T-helper 17 cell (primary cell): ENCODE measurements around the gene FNIP1. TPM values are rescaled to one million over a fixed set of nuclear protein-coding genes. Genes with fewer than 3 reads are reported as not detected.
"Not testable (repeated sequence)": the region's sequence is repeated elsewhere in the genome, so short reads cannot be mapped to it uniquely, and the experiment has no call there.

Experiments used
- ATAC-seq: fragments of 150-1000 bp; cut with Tn5 transposase; 2 replicates; pipeline ENCODE4 v1.10.0; 2021; ENCODE audit warnings: mild to moderate bottlenecking, moderate library complexity
- DNase-seq, 3 donors: peaks; one replicate each; pipeline versions ENCODE4 v3.0.0 to v3.0.0-alpha.2; 2020 to 2021
- H3K9me3 ChIP-seq: one replicate; pipeline ENCODE4 v1.7.0; 2013; ENCODE audit warnings: low read length, mild to moderate bottlenecking; ENCODE audit not compliant: control insufficient read depth, poor library complexity, severe bottlenecking
- H3K27ac Mint-ChIP-seq: one replicate; pipeline ENCODE4 v1.8.0; 2022; ENCODE audit warnings: mild to moderate bottlenecking, moderate library complexity, mixed read lengths
- H3K27me3 Mint-ChIP-seq: one replicate; pipeline ENCODE4 v1.8.0; 2022; ENCODE audit warnings: mixed read lengths
- H3K36me3 Mint-ChIP-seq: one replicate; pipeline ENCODE4 v1.8.0; 2022; ENCODE audit warnings: low read depth, mixed read lengths
- H3K4me1 Mint-ChIP-seq: one replicate; pipeline ENCODE4 v1.8.0; 2022; ENCODE audit warnings: mild to moderate bottlenecking, mixed read lengths
- H3K4me3 Mint-ChIP-seq: one replicate; pipeline ENCODE4 v1.8.0; 2022; ENCODE audit warnings: mild to moderate bottlenecking, moderate library complexity, mixed read lengths
- total RNA-seq, 4 donors: library from RNA in 2 of 4; stranded (reverse) in 2 of 4; gene quantifications; one replicate each; pipeline ENCODE4 v1.2.3 and lab custom pipeline; 2022 to 2026

Gene FNIP1
- total RNA-seq, 2 donors from 2014 or later, result 27.5 to 28.8 TPM

GRCh38 chr5:131757830-131758519 is 38.8 kb downstream of the FNIP1 start:
- Mint-ChIP-seq H3K27me3 (no peaks in the 10 kb centered on the region), H3K27ac (peak overlapping the region; percentile 62), H3K4me1 (peaks cover 34% of the 10 kb centered on the region), H3K36me3 (peaks cover 4% of the 10 kb centered on the region), H3K4me3 (no peak overlapping the region)
- DNase-seq (no peak), ATAC-seq (no peak)
- H3K9me3 ChIP-seq, result no peaks in the 10 kb centered on the region

GRCh38 chr5:131756942-131757341 is 39.9 kb downstream of the FNIP1 start:
- DNase-seq, result no peak
- Mint-ChIP-seq H3K27me3 (no peaks in the 10 kb centered on the region), H3K36me3 (peaks cover 4% of the 10 kb centered on the region), H3K4me1 (peaks cover 32% of the 10 kb centered on the region), H3K4me3 (no peak overlapping the region), H3K27ac (no peak overlapping the region)
- no peak for ATAC-seq
- no peaks in the 10 kb centered on the region for H3K9me3 ChIP-seq

- no peak for DNase-seq
- no peaks in the 10 kb centered on the region for H3K9me3 ChIP-seq
- no peak for ATAC-seq
- H3K27me3 Mint-ChIP-seq, result no peaks in the 10 kb centered on the region
- H3K27ac Mint-ChIP-seq, result peak overlapping the region; percentile 9
- H3K4me1 Mint-ChIP-seq, result peaks cover 29% of the 10 kb centered on the region
- H3K4me3 Mint-ChIP-seq, result no peak overlapping the region
- H3K36me3 Mint-ChIP-seq, result peaks cover 4% of the 10 kb centered on the region
These were observed 42.5 kb downstream of the FNIP1 start for GRCh38 chr5:131754363-131754762.

GRCh38 chr5:131751506-131751905 is 45.3 kb downstream of the FNIP1 start:
- Mint-ChIP-seq H3K36me3 (peaks cover 4% of the 10 kb centered on the region), H3K4me3 (no peak overlapping the region), H3K4me1 (peaks cover 36% of the 10 kb centered on the region), H3K27me3 (no peaks in the 10 kb centered on the region), H3K27ac (peak overlapping the region; percentile 8)
- DNase-seq (no peak), ATAC-seq (no peak)
- no peaks in the 10 kb centered on the region for H3K9me3 ChIP-seq

- peaks cover 33% of the 10 kb centered on the region for H3K4me1 Mint-ChIP-seq
- H3K4me3 Mint-ChIP-seq, result no peak overlapping the region
- DNase-seq (no peak), ATAC-seq (no peak)
- H3K36me3 Mint-ChIP-seq, result peaks cover 4% of the 10 kb centered on the region
- no peak overlapping the region for H3K27ac Mint-ChIP-seq
- no peaks in the 10 kb centered on the region for H3K27me3 Mint-ChIP-seq
- no peaks in the 10 kb centered on the region for H3K9me3 ChIP-seq
These were observed 46.9 kb downstream of the FNIP1 start for GRCh38 chr5:131749723-131750470.

GRCh38 chr5:131749138-131749537 is 47.7 kb downstream of the FNIP1 start:
- Mint-ChIP-seq H3K27me3 (no peaks in the 10 kb centered on the region), H3K4me1 (peaks cover 31% of the 10 kb centered on the region), H3K27ac (peak overlapping the region; percentile 89), H3K36me3 (peaks cover 4% of the 10 kb centered on the region), H3K4me3 (no peak overlapping the region)
- H3K9me3 ChIP-seq, result no peaks in the 10 kb centered on the region
- ATAC-seq (no peak), DNase-seq (no peak)

GRCh38 chr5:131747180-131748105 is 49.4 kb downstream of the FNIP1 start:
- ATAC-seq (peak; percentile 77), DNase-seq (no peak)
- no peaks in the 10 kb centered on the region for H3K9me3 ChIP-seq
- peak overlapping the region; percentile 45 for H3K4me3 Mint-ChIP-seq
- H3K27me3 Mint-ChIP-seq, result no peaks in the 10 kb centered on the region
- H3K36me3 Mint-ChIP-seq, result peaks cover 13% of the 10 kb centered on the region
- peak overlapping the region; percentile 89 for H3K27ac Mint-ChIP-seq
- peaks cover 39% of the 10 kb centered on the region for H3K4me1 Mint-ChIP-seq

- DNase-seq, result no peak
- no peak overlapping the region for H3K4me3 Mint-ChIP-seq
- peak overlapping the region; percentile 79 for H3K27ac Mint-ChIP-seq
- no peaks in the 10 kb centered on the region for H3K9me3 ChIP-seq
- no peak for ATAC-seq
- H3K4me1 Mint-ChIP-seq, result peaks cover 39% of the 10 kb centered on the region
- H3K27me3 Mint-ChIP-seq, result no peaks in the 10 kb centered on the region
- H3K36me3 Mint-ChIP-seq, result peaks cover 13% of the 10 kb centered on the region
These were observed 50.4 kb downstream of the FNIP1 start for GRCh38 chr5:131746423-131746822.

- Mint-ChIP-seq H3K4me1 (peaks cover 37% of the 10 kb centered on the region), H3K36me3 (peaks cover 13% of the 10 kb centered on the region), H3K27me3 (no peaks in the 10 kb centered on the region), H3K27ac (peak overlapping the region; percentile 79), H3K4me3 (no peak overlapping the region)
- no peak for DNase-seq
- H3K9me3 ChIP-seq, result no peaks in the 10 kb centered on the region
- no peak for ATAC-seq
These were observed 51.1 kb downstream of the FNIP1 start for GRCh38 chr5:131745703-131746102.

- Mint-ChIP-seq H3K36me3 (peaks cover 13% of the 10 kb centered on the region), H3K4me1 (peaks cover 35% of the 10 kb centered on the region), H3K27me3 (no peaks in the 10 kb centered on the region), H3K4me3 (no peak overlapping the region), H3K27ac (peak overlapping the region; percentile 79)
- DNase-seq, result no peak
- no peaks in the 10 kb centered on the region for H3K9me3 ChIP-seq
- ATAC-seq, result no peak
These were observed 51.7 kb downstream of the FNIP1 start for GRCh38 chr5:131745155-131745554.

- Mint-ChIP-seq H3K27ac (no peak overlapping the region), H3K4me3 (no peak overlapping the region), H3K27me3 (no peaks in the 10 kb centered on the region), H3K4me1 (peaks cover 12% of the 10 kb centered on the region), H3K36me3 (peaks cover 15% of the 10 kb centered on the region)
- no peak for ATAC-seq
- no peak for DNase-seq
- H3K9me3 ChIP-seq, result no peaks in the 10 kb centered on the region
These were observed 56.3 kb downstream of the FNIP1 start for GRCh38 chr5:131740477-131740876.

GRCh38 chr5:131735393-131735792 is 61.4 kb downstream of the FNIP1 start:
- peaks cover 6% of the 10 kb centered on the region for H3K36me3 Mint-ChIP-seq
- no peak overlapping the region for H3K27ac Mint-ChIP-seq
- H3K4me1 Mint-ChIP-seq, result no peaks in the 10 kb centered on the region
- no peak overlapping the region for H3K4me3 Mint-ChIP-seq
- ATAC-seq (no peak), DNase-seq (no peak)
- no peaks in the 10 kb centered on the region for H3K9me3 ChIP-seq
- no peaks in the 10 kb centered on the region for H3K27me3 Mint-ChIP-seq

GRCh38 chr5:131734939-131735338 is 61.9 kb downstream of the FNIP1 start:
- H3K4me3 Mint-ChIP-seq, DNase-seq, H3K36me3 Mint-ChIP-seq, ATAC-seq, H3K9me3 ChIP-seq, H3K27me3 Mint-ChIP-seq, H3K4me1 Mint-ChIP-seq, H3K27ac Mint-ChIP-seq: not testable (repeated sequence)
